Measurements from ENCODE around the gene GSTM1. TPM values are rescaled to one million over a fixed set of nuclear protein-coding genes. Genes with fewer than 3 reads are reported as not detected.
A peak's percentile ranks its signal among the peaks of the same experiment; 100 is the strongest.

GSTM1 gene
- total RNA-seq, 1 donor from 2014 or later: 22.2 TPM

- Mint-ChIP-seq H3K27me3 (no peaks in the 10 kb centered on the region), H3K9me3 (no peaks in the 10 kb centered on the region), H3K27ac (no peak overlapping the region), H3K4me3 (no peak overlapping the region), H3K36me3 (ENCODE audit: low read depth) (no peaks in the 10 kb centered on the region), H3K4me1 (peaks cover 19% of the 10 kb centered on the region)
- ATAC-seq (ENCODE audit: low read depth) (no peak), DNase-seq (no peak)
- intact Hi-C loops (cut with micrococcal nuclease): loop anchor here (10.0 kb wide), 1 partner anchor 854 kb away; no protein-coding TSS in a partner anchor
- ChIA-PET CTCF (interaction anchor here (0.6 to 6.6 kb wide), 28 partner anchors 10 to 370 kb away, joined by 3 to 103 read pairs (median 4); partner anchors contain the start of genes AHCYL1, AMPD2, EPS8L3 and GNAI3), POLR2A (interaction anchor here (0.6 to 1.6 kb wide), 3 partner anchors 17 to 394 kb away, joined by 3 to 16 read pairs (median 7); partner anchors contain the start of genes GNAI3 and STRIP1)
- TF ChIP-seq CTCF (IDR thresholded peaks at IDR 0.05): no peak
Observed at GRCh38 chr1:109641078-109641740, 46.4 kb upstream of the GSTM1 start.

- Mint-ChIP-seq H3K4me3 (no peak overlapping the region), H3K27me3 (no peaks in the 10 kb centered on the region), H3K9me3 (no peaks in the 10 kb centered on the region), H3K36me3 (ENCODE audit: low read depth) (no peaks in the 10 kb centered on the region), H3K27ac (no peak overlapping the region), H3K4me1 (peaks cover 19% of the 10 kb centered on the region)
- no peak for DNase-seq
- intact Hi-C loops (cut with micrococcal nuclease): loop anchor here (10.0 kb wide), 1 partner anchor 853 kb away; no protein-coding TSS in a partner anchor
- no peak for ATAC-seq (ENCODE audit: low read depth)
- ChIA-PET POLR2A (no interaction called here), CTCF (interaction anchor here (1.0 to 6.6 kb wide), 7 partner anchors 9 to 342 kb away, joined by 3 to 103 read pairs (median 52); partner anchors contain the start of gene AHCYL1)
- TF ChIP-seq CTCF (IDR thresholded peaks at IDR 0.05): no peak
Observed at GRCh38 chr1:109641861-109642260, 45.8 kb upstream of the GSTM1 start.

GRCh38 chr1:109642626-109643025, 45.0 kb upstream of the GSTM1 start:
- POLR2A ChIA-PET: interaction anchor here (0.8 kb wide), 1 partner anchor 12 kb away, joined by 3 read pairs; no protein-coding TSS in a partner anchor
- H3K36me3 Mint-ChIP-seq (ENCODE audit: low read depth): no peaks in the 10 kb centered on the region
- no peak overlapping the region for H3K4me3 Mint-ChIP-seq
- ATAC-seq (ENCODE audit: low read depth) (no peak), DNase-seq (no peak)
- no peak for TF ChIP-seq CTCF (IDR thresholded peaks at IDR 0.05)
- no peaks in the 10 kb centered on the region for H3K9me3 Mint-ChIP-seq
- intact Hi-C loops (cut with micrococcal nuclease): loop anchor here (1.0 to 10.0 kb wide), 6 partner anchors 9 to 852 kb away; partner anchors contain the start of genes AHCYL1 and GSTM1
- no peak overlapping the region for H3K27ac Mint-ChIP-seq
- CTCF ChIA-PET: interaction anchor here (0.6 to 3.6 kb wide), 10 partner anchors 10 to 342 kb away, joined by 3 to 14 read pairs (median 6); partner anchors contain the start of genes AHCYL1 and GSTM1
- peaks cover 19% of the 10 kb centered on the region for H3K4me1 Mint-ChIP-seq
- H3K27me3 Mint-ChIP-seq: no peaks in the 10 kb centered on the region

GRCh38 chr1:109643385-109644230, 44.0 kb upstream of the GSTM1 start:
- H3K4me3 Mint-ChIP-seq: peak overlapping the region; percentile 24
- CTCF ChIA-PET: interaction anchor here (0.6 to 3.6 kb wide), 9 partner anchors 9 to 341 kb away, joined by 3 to 14 read pairs (median 6); partner anchors contain the start of genes AHCYL1 and GSTM1

More at GRCh38 chr1:109643385-109644230, 44.0 kb upstream of the GSTM1 start:
- POLR2A ChIA-PET: interaction anchor here (0.7 to 0.8 kb wide), 3 partner anchors 11 to 129 kb away, joined by 3 read pairs; no protein-coding TSS in a partner anchor
- Mint-ChIP-seq H3K27ac (no peak overlapping the region), H3K36me3 (ENCODE audit: low read depth) (no peaks in the 10 kb centered on the region), H3K9me3 (no peaks in the 10 kb centered on the region), H3K27me3 (peaks cover 2% of the 10 kb centered on the region), H3K4me1 (peaks cover 19% of the 10 kb centered on the region)
- intact Hi-C loops (cut with micrococcal nuclease): loop anchor here (1.0 to 10.0 kb wide), 6 partner anchors 8 to 851 kb away; partner anchors contain the start of genes AHCYL1 and GSTM1
- peak; percentile 90 for ATAC-seq (ENCODE audit: low read depth)
- DNase-seq: peak; percentile 81
- TF ChIP-seq CTCF (IDR thresholded peaks at IDR 0.05): peak; percentile 95

All from activated B cell treated with CpG ODN at 0.5 μM for 24 hours (primary cell).